Natural killer cell (primary cell): ENCODE results near the gene PLEKHD1. TPM values are rescaled to one million over a fixed set of nuclear protein-coding genes. Genes with fewer than 3 reads are reported as not detected.

Experiments
- ATAC-seq, 3 donors: fragments of 150-1000 bp in 2 of 3; fragments of 200-7000 bp in 1 of 3; cut with Tn5 transposase; 1 replicate in 1 of 3; 2 replicates in 2 of 3; pipeline ENCODE4 v1.10.0; 2021; ENCODE audit warnings: mild to moderate bottlenecking in 2 of 3, moderate library complexity in 2 of 3
- DNase-seq, 2 donors: peaks; one replicate each; pipeline versions ENCODE4 v3.0.0 to v3.0.0-alpha.2; 2013 to 2021; ENCODE audit warnings: mixed read lengths in 1 of 2
- H3K27ac ChIP-seq: one replicate; pipeline ENCODE4 v1.5.1; 2013; ENCODE audit warnings: mild to moderate bottlenecking, low read length
- H3K27me3 ChIP-seq: one replicate; pipeline ENCODE4 v1.6.1; 2013; ENCODE audit warnings: low read length; ENCODE audit not compliant: control insufficient read depth, insufficient read depth
- H3K36me3 ChIP-seq: one replicate; pipeline ENCODE4 v1.6.1; 2013; ENCODE audit warnings: low read length; ENCODE audit not compliant: control insufficient read depth, insufficient read depth
- H3K4me1 ChIP-seq: one replicate; pipeline ENCODE4 v1.6.1; 2013; ENCODE audit warnings: low read length; ENCODE audit not compliant: control insufficient read depth, insufficient read depth
- H3K4me3 ChIP-seq: one replicate; pipeline ENCODE4 v1.5.1; 2013; ENCODE audit warnings: low read length
- H3K9me3 ChIP-seq: one replicate; pipeline ENCODE4 v1.6.1; 2013; ENCODE audit warnings: low read length; ENCODE audit not compliant: control insufficient read depth, insufficient read depth
- H3K27ac Mint-ChIP-seq, 2 donors: one replicate each; pipeline ENCODE4 v1.8.0; 2022; ENCODE audit warnings: mild to moderate bottlenecking in 2 of 2, mixed read lengths in 2 of 2, moderate library complexity in 1 of 2
- H3K27me3 Mint-ChIP-seq, 2 donors: one replicate each; pipeline ENCODE4 v1.8.0; 2022; ENCODE audit warnings: low read depth in 2 of 2, mixed read lengths in 2 of 2
- H3K36me3 Mint-ChIP-seq: one replicate; pipeline ENCODE4 v1.8.0; 2022; ENCODE audit warnings: mixed read lengths
- H3K4me1 Mint-ChIP-seq, 2 donors: one replicate each; pipeline ENCODE4 v1.8.0; 2022; ENCODE audit warnings: mixed read lengths in 2 of 2
- H3K4me3 Mint-ChIP-seq: one replicate; pipeline ENCODE4 v1.8.0; 2022; ENCODE audit warnings: mild to moderate bottlenecking, moderate library complexity, mixed read lengths
- H3K9me3 Mint-ChIP-seq, 2 donors: one replicate each; pipeline ENCODE4 v1.8.0; 2022; ENCODE audit warnings: mixed read lengths in 2 of 2
- WGBS: methylation state at CpG from one replicate; pipeline ENCODE4 v1.1.7; 2013; ENCODE audit warnings: missing lambda C conversion rate; ENCODE audit not compliant: insufficient coverage; 5-methylcytosine and 5-hydroxymethylcytosine counted together
- intact Hi-C: fragments of 100-400 bp; cut with micrococcal nuclease; formaldehyde crosslinking; loops from one replicate; pipeline ENCODE4 v1.14.2; 2022
- total RNA-seq, 4 donors: library from RNA; stranded (reverse); fragments of 120-200 nt in 1 of 4; gene quantifications; one replicate each; pipeline versions ENCODE4 v1.2.3 to v1.2.4, GENCODE V29; 2013 to 2022
- TF ChIP-seq, protein P1 (sequence below): fragments of 200-600 bp; IDR thresholded peaks from one replicate; pipeline ENCODE4 v1.8.0; 2022; ENCODE audit warnings: antibody characterized with exemption

PLEKHD1 gene
- total RNA-seq, 3 donors from 2014 or later (not counting 1 experiment from before 2014, with no cell fraction given) = 0.78 to 1.0 (median 0.93) TPM

GRCh38 chr14:69537900-69538299, 53.4 kb downstream of the PLEKHD1 start:
- no peak for DNase-seq
- Mint-ChIP-seq H3K27ac (no peak overlapping the region), H3K36me3 (no peaks in the 10 kb centered on the region), H3K9me3 (no peaks in the 10 kb centered on the region), H3K27me3 (peaks cover 25 to 47% of the 10 kb centered on the region in 2 donors), H3K4me3 (no peak overlapping the region), H3K4me1 (no peaks in the 10 kb centered on the region)
- 60% methylated on average over 1 of the region's 1 CpG for WGBS
- H3K9me3 ChIP-seq = no peaks in the 10 kb centered on the region
- TF ChIP-seq, protein P1, sequence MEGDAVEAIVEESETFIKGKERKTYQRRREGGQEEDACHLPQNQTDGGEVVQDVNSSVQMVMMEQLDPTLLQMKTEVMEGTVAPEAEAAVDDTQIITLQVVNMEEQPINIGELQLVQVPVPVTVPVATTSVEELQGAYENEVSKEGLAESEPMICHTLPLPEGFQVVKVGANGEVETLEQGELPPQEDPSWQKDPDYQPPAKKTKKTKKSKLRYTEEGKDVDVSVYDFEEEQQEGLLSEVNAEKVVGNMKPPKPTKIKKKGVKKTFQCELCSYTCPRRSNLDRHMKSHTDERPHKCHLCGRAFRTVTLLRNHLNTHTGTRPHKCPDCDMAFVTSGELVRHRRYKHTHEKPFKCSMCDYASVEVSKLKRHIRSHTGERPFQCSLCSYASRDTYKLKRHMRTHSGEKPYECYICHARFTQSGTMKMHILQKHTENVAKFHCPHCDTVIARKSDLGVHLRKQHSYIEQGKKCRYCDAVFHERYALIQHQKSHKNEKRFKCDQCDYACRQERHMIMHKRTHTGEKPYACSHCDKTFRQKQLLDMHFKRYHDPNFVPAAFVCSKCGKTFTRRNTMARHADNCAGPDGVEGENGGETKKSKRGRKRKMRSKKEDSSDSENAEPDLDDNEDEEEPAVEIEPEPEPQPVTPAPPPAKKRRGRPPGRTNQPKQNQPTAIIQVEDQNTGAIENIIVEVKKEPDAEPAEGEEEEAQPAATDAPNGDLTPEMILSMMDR = no peak
- H3K27me3 ChIP-seq = no peaks in the 10 kb centered on the region
- intact Hi-C loops = no loop called here
- no peaks in the 10 kb centered on the region for H3K36me3 ChIP-seq
- H3K4me1 ChIP-seq = no peaks in the 10 kb centered on the region
- ATAC-seq = no peak
- H3K4me3 ChIP-seq = no peak overlapping the region
- no peak overlapping the region for H3K27ac ChIP-seq

DNA sequence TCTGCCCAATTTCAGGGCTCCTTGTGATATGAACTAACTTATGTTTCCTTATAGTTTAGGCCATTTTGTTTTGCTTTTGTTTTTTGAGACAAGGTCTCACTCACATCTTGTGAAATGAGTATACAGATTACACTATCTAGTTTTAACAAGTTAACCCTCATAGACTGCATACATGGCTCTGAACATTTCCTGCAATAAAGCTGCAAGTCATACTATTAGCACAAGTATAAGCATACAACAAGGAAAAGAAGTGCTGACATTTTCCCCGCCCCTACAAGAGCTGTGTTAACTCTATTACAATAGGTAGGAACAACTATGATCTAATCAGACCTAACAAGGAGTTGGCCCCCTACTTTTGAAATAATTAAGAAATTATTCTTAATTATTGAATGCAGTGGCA, 54.2 kb downstream of the PLEKHD1 start:
- ATAC-seq = no peak
- TF ChIP-seq, protein P1 = no peak
- intact Hi-C loops = no loop called here
- H3K27ac ChIP-seq = no peak overlapping the region
- H3K27ac Mint-ChIP-seq = no peak overlapping the region
- H3K36me3 Mint-ChIP-seq = no peaks in the 10 kb centered on the region
- no peaks in the 10 kb centered on the region for H3K4me1 ChIP-seq
- H3K27me3 Mint-ChIP-seq = peaks cover 27 to 54% of the 10 kb centered on the region in 2 donors
- no peaks in the 10 kb centered on the region for H3K27me3 ChIP-seq
- 100% methylated on average over 1 of the region's 1 CpG for WGBS
- H3K4me3 Mint-ChIP-seq = no peak overlapping the region
- H3K4me1 Mint-ChIP-seq = peaks cover 6% of the 10 kb centered on the region in 2 donors
- H3K4me3 ChIP-seq = no peak overlapping the region
- H3K9me3 ChIP-seq = no peaks in the 10 kb centered on the region
- no peaks in the 10 kb centered on the region for H3K36me3 ChIP-seq
- no peaks in the 10 kb centered on the region for H3K9me3 Mint-ChIP-seq
- DNase-seq = no peak

DNA sequence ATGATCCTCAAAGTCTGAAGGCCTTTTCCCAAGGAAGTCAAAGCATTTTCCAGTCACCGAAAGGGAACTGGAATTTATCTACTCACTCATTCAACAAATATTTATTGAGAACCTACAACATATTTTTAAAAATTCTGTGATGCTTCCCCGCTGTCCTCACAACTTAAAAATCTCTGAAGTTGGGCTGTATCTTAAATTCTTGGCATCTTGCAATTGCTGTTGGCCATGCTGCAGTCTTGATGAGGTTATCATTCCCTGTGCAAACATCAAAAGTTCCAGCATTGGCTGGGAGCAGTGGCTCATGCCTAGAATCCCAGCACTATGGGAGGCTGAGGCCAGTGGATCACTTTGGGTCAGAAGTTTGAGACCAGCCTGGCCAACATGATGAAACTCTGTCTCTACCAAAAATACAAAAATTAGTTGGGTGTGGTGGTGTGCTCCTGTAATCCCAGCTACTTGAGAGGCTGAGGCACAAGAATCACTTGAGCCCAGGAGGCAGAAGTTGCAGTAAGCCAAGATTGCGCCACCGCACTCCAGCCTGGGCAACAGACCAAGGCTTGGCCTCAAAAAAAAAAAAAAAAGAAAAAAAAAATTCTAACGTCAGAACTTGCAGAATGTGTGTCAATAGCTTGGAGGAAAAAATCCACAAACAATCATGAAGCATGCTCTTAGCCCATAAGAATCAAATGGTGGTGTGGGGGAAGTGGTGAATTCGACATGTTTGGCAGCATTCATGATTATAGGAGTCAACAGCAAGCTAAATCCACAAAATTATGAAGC, 55.3 kb downstream of the PLEKHD1 start:
- no peak overlapping the region for H3K4me3 Mint-ChIP-seq
- H3K4me1 Mint-ChIP-seq = peaks cover 14% of the 10 kb centered on the region in 2 donors
- Histone ChIP-seq H3K4me1 (no peaks in the 10 kb centered on the region), H3K4me3 (no peak overlapping the region), H3K27ac (no peak overlapping the region), H3K27me3 (no peaks in the 10 kb centered on the region), H3K9me3 (no peaks in the 10 kb centered on the region), H3K36me3 (no peaks in the 10 kb centered on the region)
- ATAC-seq = no peak
- H3K27ac Mint-ChIP-seq = no peak overlapping the region
- H3K36me3 Mint-ChIP-seq = no peaks in the 10 kb centered on the region
- intact Hi-C loops = no loop called here
- H3K9me3 Mint-ChIP-seq = no peaks in the 10 kb centered on the region
- peaks cover 31 to 60% of the 10 kb centered on the region in 2 donors for H3K27me3 Mint-ChIP-seq
- TF ChIP-seq, protein P1 = no peak
- 93% methylated on average over 5 of the region's 6 CpGs for WGBS
- no peak for DNase-seq
